Testis (tissue), 3 donors: ENCODE results near the gene SERINC1. TPM values are rescaled to one million over a fixed set of nuclear protein-coding genes. Genes with fewer than 3 reads are reported as not detected.

Experiments
- DNase-seq: peaks from one replicate; pipeline ENCODE4 v3.0.0-alpha.2; 2019
- H3K27ac ChIP-seq, 2 donors: fragments of 200-600 bp; sonication (generic); one replicate each; pipeline ENCODE4 v1.5.1; 2019
- H3K27me3 ChIP-seq: fragments of 200-600 bp; sonication (generic); one replicate; pipeline ENCODE4 v1.5.1; 2019
- H3K36me3 ChIP-seq: fragments of 200-600 bp; sonication (generic); one replicate; pipeline ENCODE4 v1.5.1; 2017; ENCODE audit warnings: low read depth; ENCODE audit errors: missing control alignments
- H3K4me1 ChIP-seq: fragments of 200-600 bp; sonication (generic); one replicate; pipeline ENCODE4 v1.5.1; 2019
- H3K4me3 ChIP-seq, 2 donors: fragments of 200-600 bp; sonication (generic); one replicate each; pipeline ENCODE4 v1.5.1; 2017 to 2019
- H3K9me3 ChIP-seq: fragments of 200-600 bp; sonication (generic); one replicate; pipeline ENCODE4 v1.5.1; 2017
- POLR2A ChIP-seq: fragments of 450-650 bp; IDR thresholded peaks from one replicate; pipeline ENCODE4 v1.6.1; 2017; ENCODE audit warnings: antibody characterized with exemption, mild to moderate bottlenecking, moderate library complexity
- WGBS, 2 donors: methylation state at CpG; one replicate each; pipeline ENCODE4 v1.1.5; 2018; 5-methylcytosine and 5-hydroxymethylcytosine counted together
- intact Hi-C: fragments of 100-400 bp; cut with DNase I; formaldehyde crosslinking; loops from one replicate; pipeline ENCODE4 v1.15.1; 2023; ENCODE audit warnings: low total_unique reads
- polyA plus RNA-seq: library from polyadenylated mRNA; stranded (reverse); fragments of 350-450 nt; fragmentation: Illumina TruSeq; extraction: RNeasy Lipid Tissue Mini Kit (QIAGEN cat#74804); gene quantifications from one replicate; pipeline ENCODE4 v1.2.3, GENCODE V29; 2014; ENCODE audit warnings: low read depth, low replicate concordance; ENCODE audit not compliant: insufficient read depth
- total RNA-seq, 2 donors: library from RNA; depleted of rRNA; stranded (reverse); fragments of >200 nt; gene quantifications; one replicate each; pipeline ENCODE4 v1.2.3, GENCODE V29; 2016
- TF ChIP-seq, protein P1 (sequence below), 3 experiments: fragments of 450-650 bp in 2 of 3; fragments of 200-600 bp in 1 of 3; sonication (generic) in 1 of 3; IDR thresholded peaks; one replicate each; pipeline ENCODE4 v1.5.1; 2016 to 2019; ENCODE audit warnings: antibody characterized with exemption in 3 of 3, mild to moderate bottlenecking in 2 of 3, moderate library complexity in 1 of 3

The SERINC1 gene
- total and polyA plus RNA-seq, 3 donors from 2014 or later, result 83.8 to 142 (median 114) TPM

DNA sequence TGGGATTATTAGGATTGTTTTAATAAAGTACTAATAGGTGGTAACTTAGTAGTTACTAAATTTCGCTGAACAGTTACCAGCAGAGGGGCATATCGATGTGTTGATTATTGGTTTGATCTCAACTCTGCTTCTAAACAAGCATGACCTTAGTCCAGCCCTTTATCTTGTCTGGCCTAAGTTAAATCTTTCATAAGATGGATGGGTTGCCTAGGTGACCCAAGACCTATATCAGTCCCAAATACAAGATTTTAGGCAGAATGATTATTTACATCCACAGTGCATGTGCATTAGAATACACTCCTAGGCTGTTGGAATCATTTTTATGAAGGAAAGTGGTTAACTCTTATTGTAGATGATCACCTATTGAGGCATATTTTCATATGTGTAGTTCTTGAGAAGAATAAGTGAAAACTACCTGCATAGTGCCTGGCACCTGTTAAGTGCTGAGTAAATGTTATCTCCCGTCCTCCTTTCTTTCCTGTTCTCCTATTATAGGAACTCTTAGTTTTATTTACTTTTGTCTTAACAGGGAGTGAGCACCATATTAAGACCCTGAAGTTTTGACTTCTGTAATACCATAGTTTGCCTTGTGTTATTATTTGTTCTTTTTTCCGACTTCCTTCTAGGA lies 71.0 kb downstream of the SERINC1 start:
- Histone ChIP-seq H3K36me3 (no peaks in the 10 kb centered on the region), H3K4me3 (peak overlapping the region; percentile 86 to 94), H3K27ac (no peak overlapping the region), H3K4me1 (no peaks in the 10 kb centered on the region), H3K27me3 (no peaks in the 10 kb centered on the region), H3K9me3 (no peaks in the 10 kb centered on the region)
- 21 to 28% methylated on average over 4 of the region's 4 CpGs for WGBS, 2 donors
- intact Hi-C loops, result no loop called here
- no peak for DNase-seq
- no peak for TF ChIP-seq POLR2A
- TF ChIP-seq, protein P1, sequence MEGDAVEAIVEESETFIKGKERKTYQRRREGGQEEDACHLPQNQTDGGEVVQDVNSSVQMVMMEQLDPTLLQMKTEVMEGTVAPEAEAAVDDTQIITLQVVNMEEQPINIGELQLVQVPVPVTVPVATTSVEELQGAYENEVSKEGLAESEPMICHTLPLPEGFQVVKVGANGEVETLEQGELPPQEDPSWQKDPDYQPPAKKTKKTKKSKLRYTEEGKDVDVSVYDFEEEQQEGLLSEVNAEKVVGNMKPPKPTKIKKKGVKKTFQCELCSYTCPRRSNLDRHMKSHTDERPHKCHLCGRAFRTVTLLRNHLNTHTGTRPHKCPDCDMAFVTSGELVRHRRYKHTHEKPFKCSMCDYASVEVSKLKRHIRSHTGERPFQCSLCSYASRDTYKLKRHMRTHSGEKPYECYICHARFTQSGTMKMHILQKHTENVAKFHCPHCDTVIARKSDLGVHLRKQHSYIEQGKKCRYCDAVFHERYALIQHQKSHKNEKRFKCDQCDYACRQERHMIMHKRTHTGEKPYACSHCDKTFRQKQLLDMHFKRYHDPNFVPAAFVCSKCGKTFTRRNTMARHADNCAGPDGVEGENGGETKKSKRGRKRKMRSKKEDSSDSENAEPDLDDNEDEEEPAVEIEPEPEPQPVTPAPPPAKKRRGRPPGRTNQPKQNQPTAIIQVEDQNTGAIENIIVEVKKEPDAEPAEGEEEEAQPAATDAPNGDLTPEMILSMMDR (IDR thresholded peaks at IDR 0.05), result no peak

DNA sequence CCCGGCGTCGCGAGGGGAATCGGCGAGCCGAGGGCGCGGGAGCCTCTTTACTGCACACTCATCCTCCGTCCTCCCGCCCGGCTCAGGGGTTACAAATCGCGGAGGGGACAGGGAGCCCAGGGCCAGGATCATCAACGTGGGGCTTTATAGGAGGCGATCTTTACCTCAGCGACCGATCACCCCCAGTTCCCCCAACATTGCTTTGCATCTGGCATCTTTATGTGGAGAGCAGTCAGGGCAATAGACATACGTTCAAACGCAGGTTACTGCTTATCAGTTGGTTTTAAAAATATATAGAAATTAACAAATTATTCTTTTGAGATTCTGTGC lies 71.5 kb downstream of the SERINC1 start:
- 0% methylated on average over 16 to 20 of the region's 20 CpGs for WGBS, 2 donors
- H3K9me3 ChIP-seq, result no peaks in the 10 kb centered on the region
- peak overlapping the region; percentile 83 to 93 for H3K27ac ChIP-seq
- TF ChIP-seq, protein P1 (IDR thresholded peaks at IDR 0.05), result no peak
- TF ChIP-seq POLR2A, result no peak
- H3K4me1 ChIP-seq, result no peaks in the 10 kb centered on the region
- no peak for DNase-seq
- H3K27me3 ChIP-seq, result no peaks in the 10 kb centered on the region
- intact Hi-C loops, result no loop called here
- no peaks in the 10 kb centered on the region for H3K36me3 ChIP-seq
- peak overlapping the region; percentile 86 to 94 for H3K4me3 ChIP-seq

DNA sequence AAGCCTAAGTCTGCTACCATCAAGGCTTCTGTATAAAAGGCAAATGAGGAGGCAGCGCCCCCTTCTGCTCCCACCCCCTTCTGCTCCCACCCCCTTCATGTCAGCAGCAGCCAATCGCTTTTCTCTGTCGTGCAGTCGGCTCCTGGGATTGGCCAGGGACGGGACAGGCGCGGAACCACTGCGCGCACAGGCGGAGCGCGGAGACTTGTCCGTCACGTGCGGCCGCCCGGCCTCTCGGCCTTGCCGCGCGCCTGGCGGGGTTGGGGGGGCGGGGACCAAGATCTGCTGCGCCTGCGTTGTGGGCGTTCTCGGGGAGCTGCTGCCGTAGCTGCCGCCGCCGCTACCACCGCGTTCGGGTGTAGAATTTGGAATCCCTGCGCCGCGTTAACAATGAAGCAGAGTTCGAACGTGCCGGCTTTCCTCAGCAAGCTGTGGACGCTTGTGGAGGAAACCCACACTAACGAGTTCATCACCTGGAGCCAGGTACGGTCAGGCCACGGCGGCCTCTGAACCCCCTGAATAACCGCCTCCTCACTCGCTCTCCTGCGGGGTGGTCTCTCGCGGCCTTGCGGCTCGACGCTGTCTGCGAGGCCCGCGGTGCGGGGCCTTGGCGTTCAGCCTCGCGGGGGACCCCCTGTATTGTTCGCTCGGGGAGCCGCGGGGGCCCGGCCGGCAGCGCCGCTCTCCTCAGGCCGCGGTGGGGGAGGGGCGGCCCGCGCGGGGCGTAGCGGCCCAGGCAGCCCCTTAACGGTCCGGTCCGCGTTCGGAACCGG lies 72.1 kb downstream of the SERINC1 start, which contains the start of gene HSF2:
HSF2 (plus strand) TSS at position 305 of the 773 bp plus-strand sequence; CDS start at position 391, 86 bp downstream.
- Histone ChIP-seq H3K36me3 (no peaks in the 10 kb centered on the region), H3K9me3 (no peaks in the 10 kb centered on the region), H3K27me3 (no peaks in the 10 kb centered on the region), H3K4me3 (peak within 1 kb of the TSS; percentile 86 to 94), H3K27ac (peak within 1 kb of the TSS; percentile 83 to 93), H3K4me1 (no peaks in the 10 kb centered on the region)
- no peak for TF ChIP-seq POLR2A
- TF ChIP-seq, protein P1 (IDR thresholded peaks at IDR 0.05), result peak in 1 of 3 experiments; percentile 11
- intact Hi-C loops, result no loop called here
- 1% methylated on average over 17 to 61 of the region's 82 CpGs for WGBS, 2 donors
- DNase-seq, result peak; percentile 98

DNA sequence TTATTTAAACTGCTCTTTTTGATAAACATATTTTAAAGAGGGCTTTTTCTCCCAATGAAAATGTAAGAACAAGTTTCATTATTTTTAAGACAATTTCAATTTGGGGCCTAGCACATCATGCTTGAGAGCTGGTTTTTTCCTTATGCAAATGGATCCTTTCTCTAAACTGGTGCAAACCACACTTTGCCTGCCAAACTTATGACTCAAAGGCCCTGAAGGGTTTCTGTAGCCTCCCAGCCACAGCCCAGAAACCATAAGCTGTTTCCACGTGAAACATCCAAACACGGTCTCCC lies 72.6 kb downstream of the SERINC1 start:
- WGBS, 2 donors, result 0 to 4% methylated on average over 2 of the region's 2 CpGs
- intact Hi-C loops, result no loop called here
- TF ChIP-seq POLR2A, result no peak
- TF ChIP-seq, protein P1 (IDR thresholded peaks at IDR 0.05), result no peak
- H3K27ac ChIP-seq, result peak overlapping the region; percentile 31 to 37
- H3K36me3 ChIP-seq, result no peaks in the 10 kb centered on the region
- no peaks in the 10 kb centered on the region for H3K9me3 ChIP-seq
- H3K4me1 ChIP-seq, result peaks cover 3% of the 10 kb centered on the region
- DNase-seq, result no peak
- H3K4me3 ChIP-seq, result peak overlapping the region; percentile 86 to 94
- H3K27me3 ChIP-seq, result no peaks in the 10 kb centered on the region

DNA sequence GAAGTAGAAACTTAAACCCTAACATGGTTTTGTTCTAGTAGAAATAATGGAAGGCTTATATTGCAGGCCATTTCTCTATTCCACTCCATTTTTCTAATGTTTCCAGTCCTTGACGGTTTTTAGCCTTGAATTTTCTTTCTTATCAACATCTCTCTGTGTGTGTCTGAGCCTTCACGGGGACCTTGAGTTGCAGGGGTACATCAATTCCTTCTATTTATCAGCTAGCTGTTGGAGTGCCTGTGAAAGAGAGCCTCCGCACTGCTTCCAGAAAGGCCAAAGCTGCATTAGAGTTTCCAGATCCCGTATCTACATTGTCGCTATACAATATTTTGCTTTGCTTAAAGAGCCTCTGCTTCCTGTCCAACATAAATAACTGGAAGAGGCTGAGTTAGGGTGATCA lies 77.6 kb downstream of the SERINC1 start:
- Histone ChIP-seq H3K36me3 (no peaks in the 10 kb centered on the region), H3K27ac (no peak overlapping the region), H3K9me3 (no peaks in the 10 kb centered on the region), H3K4me1 (peaks cover 5% of the 10 kb centered on the region), H3K4me3 (no peak overlapping the region), H3K27me3 (no peaks in the 10 kb centered on the region)
- DNase-seq, result no peak
- intact Hi-C loops, result no loop called here
- 42 to 45% methylated on average over 5 of the region's 5 CpGs for WGBS, 2 donors
- TF ChIP-seq POLR2A, result no peak
- TF ChIP-seq, protein P1 (IDR thresholded peaks at IDR 0.05), result no peak
